ENCODE measurements around the gene ABCA9. TPM values are rescaled to one million over a fixed set of nuclear protein-coding genes. Genes with fewer than 3 reads are reported as not detected.
A peak's percentile ranks its signal among the peaks of the same experiment; 100 is the strongest.

The ABCA9 gene
- total and polyA plus RNA-seq, 2 of the 13 experiments (the other 11 are each of a cell fraction or from before 2014, with no cell fraction given), result 0.04 TPM; not detected in 1

DNA sequence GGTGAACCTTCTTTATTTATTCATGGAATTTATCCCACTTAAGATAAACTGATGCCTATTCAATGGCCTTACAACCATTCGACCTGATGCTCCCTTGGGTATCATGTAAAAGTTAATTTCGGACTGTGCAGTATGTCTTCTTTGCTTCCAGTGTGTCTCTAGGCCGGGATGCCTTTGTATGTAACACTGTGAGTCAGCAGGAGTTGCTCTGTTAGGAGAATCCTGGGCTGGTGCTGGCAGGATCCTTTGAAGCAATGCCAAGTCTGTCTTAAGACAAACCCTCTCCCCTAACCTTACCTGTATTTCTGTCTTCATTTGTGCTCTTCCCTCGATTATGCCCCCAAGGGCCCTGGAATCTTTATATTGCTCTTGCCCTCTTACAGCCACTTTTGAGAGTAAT is 67.6 kb downstream of the ABCA9 start (continued):
- TF ChIP-seq, protein P1, sequence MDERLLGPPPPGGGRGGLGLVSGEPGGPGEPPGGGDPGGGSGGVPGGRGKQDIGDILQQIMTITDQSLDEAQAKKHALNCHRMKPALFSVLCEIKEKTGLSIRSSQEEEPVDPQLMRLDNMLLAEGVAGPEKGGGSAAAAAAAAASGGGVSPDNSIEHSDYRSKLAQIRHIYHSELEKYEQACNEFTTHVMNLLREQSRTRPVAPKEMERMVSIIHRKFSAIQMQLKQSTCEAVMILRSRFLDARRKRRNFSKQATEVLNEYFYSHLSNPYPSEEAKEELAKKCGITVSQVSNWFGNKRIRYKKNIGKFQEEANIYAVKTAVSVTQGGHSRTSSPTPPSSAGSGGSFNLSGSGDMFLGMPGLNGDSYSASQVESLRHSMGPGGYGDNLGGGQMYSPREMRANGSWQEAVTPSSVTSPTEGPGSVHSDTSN (CRISPR knock-in tag; IDR thresholded peaks at IDR 0.05), result no peak
- TF ChIP-seq CAMTA2 (CRISPR knock-in tag; IDR thresholded peaks at IDR 0.05; ENCODE audit: borderline replicate concordance), result no peak

DNA sequence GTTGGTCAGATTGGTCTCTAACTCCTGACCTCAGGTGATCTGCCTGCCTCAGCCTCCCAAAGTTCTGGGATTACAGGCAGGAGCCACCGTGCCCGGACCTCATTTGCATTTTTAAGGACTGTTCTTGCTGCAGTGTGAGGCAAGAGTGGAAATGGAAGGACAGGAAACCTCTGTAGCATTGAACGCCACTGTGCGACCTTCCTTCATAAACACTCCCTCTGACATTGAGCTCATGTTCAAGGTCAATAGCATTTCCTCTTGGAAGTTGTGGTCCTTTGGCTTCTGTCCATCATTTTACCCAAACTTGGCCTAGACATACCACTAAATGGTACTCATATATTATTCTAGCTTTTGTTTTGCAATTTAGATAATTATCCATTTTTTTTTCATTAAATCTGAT is 72.8 kb downstream of the ABCA9 start:
- ChIA-PET POLR2A (no interaction called here), CTCF (ENCODE audit: low intra/inter-chr PET ratio, low total read pairs) (no interaction called here)
- H3K4me2 ChIP-seq (ENCODE audit: low read depth, low read length), result no peak overlapping the region
- H3K36me3 ChIP-seq (replicated peaks in 1 of 2; ENCODE audit: control insufficient read depth in 1 of 2, insufficient read depth in 2 of 2, low read length in 2 of 2), result no peaks in the 10 kb centered on the region
- TF ChIP-seq ESRRA (CRISPR knock-in tag; IDR thresholded peaks at IDR 0.05; ENCODE audit: low read depth), result peak; percentile 77; the same call in 1 of the 2 replicates
- 0 out of 2 replicates have a peak, but pooled peaks have one; percentile 42 for TF ChIP-seq ZNF766 (CRISPR knock-in tag; IDR thresholded peaks at IDR 0.05; ENCODE audit: borderline replicate concordance)
- TF ChIP-seq BCL6 (CRISPR knock-in tag; IDR thresholded peaks at IDR 0.05), result 0 out of 2 replicates have a peak, but pooled peaks have one; percentile 44
- TF ChIP-seq ZZZ3 (CRISPR knock-in tag; IDR thresholded peaks at IDR 0.05; ENCODE audit: borderline replicate concordance), result no peak
- peak; percentile 25; the same call in 1 of the 2 replicates for TF ChIP-seq SALL1 (CRISPR knock-in tag; IDR thresholded peaks at IDR 0.05)
- peak; percentile 72 for TF ChIP-seq RARA (CRISPR knock-in tag; IDR thresholded peaks at IDR 0.05)
- H2AFZ ChIP-seq (ENCODE audit: low read length), result no peak overlapping the region
- no peak overlapping the region for H3K27ac ChIP-seq (ENCODE audit: extremely low read length, insufficient read depth, low read length)
- FAIRE-seq (no peak), DNase-seq (ENCODE audit: low spot score) (no peak), ATAC-seq (no peak)
- H3K4me3 ChIP-seq (replicated peaks in 1 of 3; ENCODE audit: insufficient read depth in 1 of 3, low read depth in 2 of 3, low read length in 3 of 3), result no peak overlapping the region
- in situ Hi-C loops (cut with HindIII; ENCODE audit: extremely low pct_ligation_motif_present, low pct_unique_long_range_greater_than_20kb) (no loop called here), intact Hi-C loops (cut with micrococcal nuclease; ENCODE audit: unreplicated experiment) (no loop called here)
- no TSS peak for BruUV-seq (replicated peaks)
- no peaks in the 10 kb centered on the region for H3K9me3 ChIP-seq (ENCODE audit: low read length)
- 67% methylated on average over 4 of the region's 4 CpGs for WGBS (ENCODE audit: low lambda C conversion rate)
- peaks cover 5% of the 10 kb centered on the region; the same call in 1 of the 2 replicates for H3K4me1 ChIP-seq (ENCODE audit: insufficient read depth, low read length)
- H3K9ac ChIP-seq (ENCODE audit: insufficient read depth, low read depth, low read length), result no peak overlapping the region
- no peaks in the 10 kb centered on the region; a peak in 1 of 5 replicates for H3K27me3 ChIP-seq (ENCODE audit: control insufficient read depth in 1 of 2, insufficient read depth in 2 of 2, low read length in 2 of 2)
- no peaks in the 10 kb centered on the region for H4K20me1 ChIP-seq (ENCODE audit: insufficient read depth, low read length)
- no peaks in the 10 kb centered on the region for H3K79me2 ChIP-seq (ENCODE audit: insufficient read depth, low read length)
